ENCODE results near the gene TIMM23.
A peak's percentile ranks its signal among the peaks of the same experiment; 100 is the strongest.
"Not testable (repeated sequence)": the region's sequence is repeated elsewhere in the genome, so short reads cannot be mapped to it uniquely, and the experiment has no call there.

TIMM23 gene

GRCh38 chr10:45972106-45972812 is at the start of gene TIMM23:
Gene TIMM23, plus strand, starts transcription at chr10:45972489. Its CDS starts 136 bp downstream, at chr10:45972625.
- peak; percentile 60 for DNase-seq

GRCh38 chr10:45926790-45927189 is 45.5 kb upstream of the TIMM23 start:
- DNase-seq, result not testable (repeated sequence)

GRCh38 chr10:45931305-45931704 is 41.0 kb upstream of the TIMM23 start:
- not testable (repeated sequence) for DNase-seq

GRCh38 chr10:45934788-45935187 is 37.5 kb upstream of the TIMM23 start:
- not testable (repeated sequence) for DNase-seq

- DNase-seq, result not testable (repeated sequence)
Observed at GRCh38 chr10:45939176-45939697, 33.1 kb upstream of the TIMM23 start.

- not testable (repeated sequence) for DNase-seq
Observed at GRCh38 chr10:45941196-45941595, 31.1 kb upstream of the TIMM23 start.

GRCh38 chr10:45945476-45945875 is 26.8 kb upstream of the TIMM23 start:
- not testable (repeated sequence) for DNase-seq

- not testable (repeated sequence) for DNase-seq
Observed at GRCh38 chr10:45947363-45947762, 24.9 kb upstream of the TIMM23 start.

- not testable (repeated sequence) for DNase-seq
Observed at GRCh38 chr10:45948801-45949200, 23.5 kb upstream of the TIMM23 start.

- not testable (repeated sequence) for DNase-seq
Observed at GRCh38 chr10:45954367-45954766, 17.9 kb upstream of the TIMM23 start.

- not testable (repeated sequence) for DNase-seq
Observed at GRCh38 chr10:45956634-45957033, 15.7 kb upstream of the TIMM23 start.

- not testable (repeated sequence) for DNase-seq
Observed at GRCh38 chr10:45957928-45958327, 14.4 kb upstream of the TIMM23 start.

- not testable (repeated sequence) for DNase-seq
Observed at GRCh38 chr10:45962686-45963452, 9.4 kb upstream of the TIMM23 start.

GRCh38 chr10:45971019-45971418 is 1.3 kb upstream of the TIMM23 start:
- DNase-seq, result not testable (repeated sequence)

GRCh38 chr10:45971742-45972105 is 565 bp upstream of the TIMM23 start:
- DNase-seq, result not testable (repeated sequence)

GRCh38 chr10:45972813-45973169 is 502 bp downstream of the TIMM23 start:
- DNase-seq, result not testable (repeated sequence)

- DNase-seq, result not testable (repeated sequence)
Observed at GRCh38 chr10:45974041-45974440, 1.8 kb downstream of the TIMM23 start.

GRCh38 chr10:45978554-45978953 is 6.3 kb downstream of the TIMM23 start:
- DNase-seq, result not testable (repeated sequence)

- DNase-seq, result not testable (repeated sequence)
Observed at GRCh38 chr10:45981367-45981766, 9.1 kb downstream of the TIMM23 start.

GRCh38 chr10:45983538-45984186 is 11.4 kb downstream of the TIMM23 start:
- peak; percentile 35 for DNase-seq

- not testable (repeated sequence) for DNase-seq
Observed at GRCh38 chr10:45984473-45984872, 12.2 kb downstream of the TIMM23 start.

- not testable (repeated sequence) for DNase-seq
Observed at GRCh38 chr10:45985590-45985989, 13.3 kb downstream of the TIMM23 start.

- no peak for DNase-seq
Observed at GRCh38 chr10:45997557-45997956, 25.3 kb downstream of the TIMM23 start.
